Neuronal stem cell (in vitro differentiated cells): ENCODE data around the gene DRD2.

Experiments used
- DNase-seq: peaks from one replicate; pipeline ENCODE4 v3.0.0-alpha.2; 2013; ENCODE audit warnings: low spot score
- H2AFZ ChIP-seq: one replicate; pipeline ENCODE4 v1.6.1; 2013; ENCODE audit warnings: mild to moderate bottlenecking, low read length, inconsistent platforms
- H2AK5ac ChIP-seq: 2 replicates; pipeline ENCODE4 v1.6.1; 2013; ENCODE audit warnings: low read depth, mild to moderate bottlenecking, inconsistent platforms, low read length, moderate library complexity, mixed read lengths
- H2BK120ac ChIP-seq: 2 replicates; pipeline ENCODE4 v1.6.1; 2013; ENCODE audit warnings: low read depth, mild to moderate bottlenecking, inconsistent platforms, low read length, moderate library complexity, mixed read lengths
- H2BK12ac ChIP-seq: one replicate; pipeline ENCODE4 v1.6.1; 2013; ENCODE audit warnings: low read length, inconsistent platforms
- H2BK15ac ChIP-seq: 2 replicates; pipeline ENCODE4 v1.6.1; 2013; ENCODE audit warnings: mild to moderate bottlenecking, low read length, inconsistent platforms, mixed read lengths
- H2BK5ac ChIP-seq: one replicate; pipeline ENCODE4 v1.6.1; 2013; ENCODE audit warnings: inconsistent platforms, mild to moderate bottlenecking, low read length, moderate library complexity
- H3K14ac ChIP-seq: one replicate; pipeline ENCODE4 v1.6.1; 2013; ENCODE audit warnings: low read length, inconsistent platforms
- H3K18ac ChIP-seq: 2 replicates; pipeline ENCODE4 v1.6.1; 2013; ENCODE audit warnings: low read length, inconsistent platforms
- H3K23ac ChIP-seq: 2 replicates; pipeline ENCODE4 v1.6.1; 2013; ENCODE audit warnings: low read depth, mild to moderate bottlenecking, mixed read lengths, low read length, inconsistent platforms; ENCODE audit not compliant: poor library complexity
- H3K27ac ChIP-seq: replicated peaks from 3 replicates; pipeline ENCODE4 v1.5.1; 2013; ENCODE audit warnings: low read length, inconsistent platforms
- H3K27me3 ChIP-seq, 3 experiments: 2 replicates each; pipeline ENCODE4 v1.6.1; 2013; ENCODE audit warnings: low read length in 3 of 3, mild to moderate bottlenecking in 2 of 3, inconsistent platforms in 1 of 3, low read depth in 1 of 3, mixed read lengths in 1 of 3, moderate library complexity in 1 of 3; ENCODE audit not compliant: control insufficient read depth in 3 of 3, insufficient read depth in 3 of 3
- H3K36me3 ChIP-seq, 2 donors: replicated peaks in 1 of 2; 2 replicates each; pipeline ENCODE4 v1.6.1; 2013; ENCODE audit warnings: low read length in 2 of 2; ENCODE audit not compliant: control insufficient read depth in 2 of 2, insufficient read depth in 2 of 2
- H3K4ac ChIP-seq: 2 replicates; pipeline ENCODE4 v1.6.1; 2013; ENCODE audit warnings: inconsistent platforms, mild to moderate bottlenecking, low read length, moderate library complexity
- H3K4me1 ChIP-seq, 2 donors: 1 replicate in 1 of 2; 2 replicates in 1 of 2; pipeline ENCODE4 v1.6.1; 2013; ENCODE audit warnings: low read length in 2 of 2, low read depth in 1 of 2; ENCODE audit not compliant: control insufficient read depth in 2 of 2, insufficient read depth in 1 of 2
- H3K4me2 ChIP-seq: one replicate; pipeline ENCODE4 v1.6.1; 2013; ENCODE audit warnings: mild to moderate bottlenecking, low read length, inconsistent platforms; ENCODE audit not compliant: insufficient read depth, poor library complexity, severe bottlenecking
- H3K4me3 ChIP-seq, 2 donors: 2 replicates each; pipeline ENCODE4 v1.5.1; 2013; ENCODE audit warnings: low read length in 2 of 2, mild to moderate bottlenecking in 2 of 2, inconsistent platforms in 1 of 2, moderate library complexity in 1 of 2
- H3K79me1 ChIP-seq: one replicate; pipeline ENCODE4 v1.6.1; 2013; ENCODE audit warnings: low read depth, mild to moderate bottlenecking, inconsistent platforms, low read length, moderate library complexity
- H3K9ac ChIP-seq: one replicate; pipeline ENCODE4 v1.6.1; 2013; ENCODE audit warnings: mild to moderate bottlenecking, low read depth, low read length, inconsistent platforms; ENCODE audit not compliant: poor library complexity
- H3K9me3 ChIP-seq, 2 donors: replicated peaks in 1 of 2; 2 replicates each; pipeline versions ENCODE3 to v1.6.1; 2013; ENCODE audit warnings: low read length in 2 of 2, mild to moderate bottlenecking in 2 of 2, inconsistent platforms in 1 of 2, low read depth in 1 of 2, mixed read lengths in 1 of 2, moderate library complexity in 1 of 2; ENCODE audit not compliant: control insufficient read depth in 2 of 2, insufficient read depth in 1 of 2
- H4K8ac ChIP-seq: one replicate; pipeline ENCODE4 v1.6.1; 2013; ENCODE audit warnings: low read depth, mild to moderate bottlenecking, inconsistent platforms, low read length, moderate library complexity
- H4K91ac ChIP-seq: one replicate; pipeline ENCODE4 v1.6.1; 2013; ENCODE audit warnings: low read length, low read depth, mild to moderate bottlenecking, inconsistent platforms; ENCODE audit not compliant: poor library complexity
- WGBS, 2 donors: extraction: QIAGEN DNeasy Blood & Tissue Kit; methylation state at CpG; one replicate each; pipeline ENCODE4 v1.1.7; 2013; ENCODE audit warnings: missing lambda C conversion rate in 2 of 2, mixed read lengths in 1 of 2; ENCODE audit not compliant: insufficient read length in 2 of 2, insufficient replicate concordance in 1 of 2; ENCODE audit errors: extremely low coverage in 2 of 2; 5-methylcytosine and 5-hydroxymethylcytosine counted together

DRD2 gene

DNA sequence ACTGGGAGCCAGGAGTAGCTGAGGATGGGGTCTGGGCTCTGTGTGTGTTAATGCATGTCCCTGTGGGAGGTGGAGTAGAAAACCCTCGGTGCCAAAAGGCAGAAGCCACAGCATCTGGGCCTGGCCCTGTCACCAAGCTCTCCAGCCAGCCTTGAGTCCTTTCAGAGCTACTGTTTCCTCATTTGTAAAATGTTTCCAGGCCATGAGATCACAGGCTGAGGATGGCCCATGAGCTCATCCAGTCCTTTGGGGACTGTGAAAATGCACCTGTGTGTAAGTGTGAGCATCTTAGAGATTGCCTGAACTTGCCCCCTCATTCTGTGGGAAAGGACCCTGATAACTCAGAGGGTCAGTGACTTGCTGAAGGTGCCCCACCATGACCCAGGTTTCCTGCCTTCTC is 78.5 kb downstream of the DRD2 start:
- no peaks in the 10 kb centered on the region for H3K9me3 ChIP-seq
- DNase-seq, result no peak
- no peak overlapping the region for H3K23ac ChIP-seq
- no peaks in the 10 kb centered on the region for H3K36me3 ChIP-seq
- peaks cover 0 to 23% (median 0%) of the 10 kb centered on the region in 3 experiments for H3K27me3 ChIP-seq
- no peak overlapping the region for H2BK12ac ChIP-seq
- no peak overlapping the region for H2BK120ac ChIP-seq
- no peak overlapping the region for H2AFZ ChIP-seq
- no peak overlapping the region for H3K4me2 ChIP-seq
- H2BK5ac ChIP-seq, result no peak overlapping the region
- H4K91ac ChIP-seq, result no peak overlapping the region
- H2AK5ac ChIP-seq, result no peak overlapping the region
- H3K14ac ChIP-seq, result no peak overlapping the region
- H3K9ac ChIP-seq, result no peak overlapping the region
- no peak overlapping the region for H3K27ac ChIP-seq
- H3K18ac ChIP-seq, result no peak overlapping the region
- no CpG with 5 or more reads among the region's 1 CpG for WGBS, 2 donors
- H3K4me1 ChIP-seq, result no peaks in the 10 kb centered on the region
- H3K4me3 ChIP-seq, result no peak overlapping the region
- H2BK15ac ChIP-seq, result no peak overlapping the region
- no peak overlapping the region for H3K4ac ChIP-seq
- H3K79me1 ChIP-seq, result no peaks in the 10 kb centered on the region
- H4K8ac ChIP-seq, result no peak overlapping the region

DNA sequence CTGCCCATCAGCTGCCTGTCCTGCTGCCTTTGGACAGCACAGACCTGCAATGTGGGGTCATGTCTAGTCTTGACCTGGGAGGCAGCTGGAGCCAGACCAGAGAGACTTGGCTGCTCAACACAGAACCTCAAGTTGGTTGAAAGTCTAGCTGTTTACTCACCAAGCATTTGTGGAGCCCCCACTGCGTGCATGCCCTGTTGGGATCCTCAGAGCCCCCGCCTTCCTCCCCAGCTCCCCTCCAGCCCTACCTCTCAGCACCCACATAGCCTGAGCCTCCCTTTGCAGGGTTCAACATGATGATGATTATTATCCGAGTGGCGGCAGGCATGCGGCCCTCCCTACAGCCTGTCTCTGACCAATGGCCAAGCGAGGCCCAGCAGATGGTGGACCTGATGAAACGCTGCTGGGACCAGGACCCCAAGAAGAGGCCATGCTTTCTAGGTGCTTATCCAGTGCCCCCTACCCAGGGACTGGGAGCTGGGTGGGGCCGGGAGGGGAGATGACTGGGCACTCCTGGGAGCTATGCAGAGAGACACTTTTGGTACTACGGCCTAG is 79.3 kb downstream of the DRD2 start:
- H3K4me1 ChIP-seq, result no peaks in the 10 kb centered on the region
- H3K4me3 ChIP-seq, result no peak overlapping the region
- H3K18ac ChIP-seq, result no peak overlapping the region
- peak overlapping the region; percentile 28 for H2AK5ac ChIP-seq
- H2BK15ac ChIP-seq, result no peak overlapping the region
- peaks cover 0 to 29% (median 0%) of the 10 kb centered on the region in 3 experiments for H3K27me3 ChIP-seq
- no peak overlapping the region for H3K4ac ChIP-seq
- no peaks in the 10 kb centered on the region for H3K79me1 ChIP-seq
- H2BK5ac ChIP-seq, result no peak overlapping the region
- H2AFZ ChIP-seq, result no peak overlapping the region
- H3K36me3 ChIP-seq, result no peaks in the 10 kb centered on the region
- no peak overlapping the region for H3K14ac ChIP-seq
- no peak overlapping the region for H3K27ac ChIP-seq
- no peaks in the 10 kb centered on the region for H3K9me3 ChIP-seq
- no peak for DNase-seq
- H3K9ac ChIP-seq, result no peak overlapping the region
- no peak overlapping the region for H2BK12ac ChIP-seq
- H2BK120ac ChIP-seq, result no peak overlapping the region
- H4K8ac ChIP-seq, result no peak overlapping the region
- no peak overlapping the region for H4K91ac ChIP-seq
- WGBS, 2 donors, result no CpG with 5 or more reads among the region's 9 CpGs
- H3K23ac ChIP-seq, result peak overlapping the region; percentile 39
- no peak overlapping the region for H3K4me2 ChIP-seq

DNA sequence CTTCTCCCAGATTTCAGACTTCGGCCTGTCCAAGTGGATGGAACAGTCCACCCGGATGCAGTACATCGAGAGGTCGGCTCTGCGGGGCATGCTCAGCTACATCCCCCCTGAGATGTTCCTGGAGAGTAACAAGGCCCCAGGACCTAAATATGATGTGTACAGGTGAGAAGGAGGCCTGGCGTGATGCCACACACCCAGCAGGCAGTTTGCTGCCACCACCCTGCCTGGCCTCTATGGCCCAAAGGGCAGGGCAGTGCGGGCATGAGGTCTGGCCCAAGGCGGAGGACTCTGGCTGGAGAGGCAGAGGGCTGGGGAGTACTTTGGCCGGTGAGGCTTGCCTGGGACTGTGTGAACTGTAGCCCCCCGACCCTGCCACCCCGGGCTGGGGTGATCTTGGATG is 80.3 kb downstream of the DRD2 start:
- no peak overlapping the region for H2BK12ac ChIP-seq
- H3K27me3 ChIP-seq, result peaks cover 0 to 26% (median 0%) of the 10 kb centered on the region in 3 experiments
- H3K4me1 ChIP-seq, result no peaks in the 10 kb centered on the region
- DNase-seq, result no peak
- H4K91ac ChIP-seq, result no peak overlapping the region
- no peaks in the 10 kb centered on the region for H3K36me3 ChIP-seq
- H3K79me1 ChIP-seq, result no peaks in the 10 kb centered on the region
- H3K4me2 ChIP-seq, result no peak overlapping the region
- no peak overlapping the region for H2BK5ac ChIP-seq
- peak overlapping the region; percentile 36 for H3K18ac ChIP-seq
- no peak overlapping the region for H2BK15ac ChIP-seq
- no peak overlapping the region for H3K23ac ChIP-seq
- no CpG with 5 or more reads among the region's 11 CpGs for WGBS, 2 donors
- no peak overlapping the region for H2AFZ ChIP-seq
- no peak overlapping the region for H3K27ac ChIP-seq
- no peak overlapping the region for H4K8ac ChIP-seq
- H2AK5ac ChIP-seq, result no peak overlapping the region
- no peak overlapping the region for H3K4ac ChIP-seq
- H3K9me3 ChIP-seq, result no peaks in the 10 kb centered on the region
- peak overlapping the region in 1 of 2 donors; percentile 42 for H3K4me3 ChIP-seq
- H3K9ac ChIP-seq, result no peak overlapping the region
- no peak overlapping the region for H3K14ac ChIP-seq
- H2BK120ac ChIP-seq, result no peak overlapping the region

DNA sequence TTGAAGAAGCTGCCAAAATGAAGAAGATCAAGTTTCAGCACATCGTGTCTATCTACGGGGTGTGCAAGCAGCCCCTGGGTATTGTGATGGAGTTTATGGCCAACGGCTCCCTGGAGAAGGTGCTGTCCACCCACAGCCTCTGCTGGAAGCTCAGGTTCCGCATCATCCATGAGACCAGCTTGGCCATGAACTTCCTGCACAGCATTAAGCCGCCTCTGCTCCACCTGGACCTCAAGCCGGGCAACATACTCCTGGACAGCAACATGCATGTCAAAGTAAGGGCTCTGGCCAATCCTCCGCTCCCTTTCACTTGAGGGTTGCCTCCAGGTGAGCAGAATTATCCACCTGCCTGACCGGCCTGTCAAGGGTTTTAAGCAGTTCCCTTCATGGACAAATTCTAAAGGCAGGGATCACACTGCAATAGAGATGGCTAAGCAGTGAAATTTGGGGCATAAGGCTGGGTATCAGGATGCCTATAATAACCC is 81.7 kb downstream of the DRD2 start:
- WGBS, 2 donors, result no CpG with 5 or more reads among the region's 8 CpGs
- H2AFZ ChIP-seq, result no peak overlapping the region

More for the DNA sequence above, 81.7 kb downstream of the DRD2 start:
- Histone ChIP-seq H3K36me3 (no peaks in the 10 kb centered on the region), H3K9ac (no peak overlapping the region), H4K91ac (no peak overlapping the region), H3K4me2 (no peak overlapping the region), H3K23ac (no peak overlapping the region), H3K9me3 (no peaks in the 10 kb centered on the region), H3K18ac (no peak overlapping the region), H3K27ac (no peak overlapping the region), H2BK12ac (no peak overlapping the region), H4K8ac (no peak overlapping the region), H3K27me3 (peaks cover 0 to 33% (median 0%) of the 10 kb centered on the region in 3 experiments), H2BK15ac (no peak overlapping the region), H3K4me1 (no peaks in the 10 kb centered on the region), H3K4me3 (peak overlapping the region in 1 of 2 donors; percentile 6), H3K4ac (no peak overlapping the region), H3K14ac (no peak overlapping the region), H3K79me1 (no peaks in the 10 kb centered on the region), H2AK5ac (no peak overlapping the region), H2BK120ac (no peak overlapping the region), H2BK5ac (no peak overlapping the region)
- no peak for DNase-seq
